Astrocyte (in vitro differentiated cells and primary cell): ENCODE data around the gene STC2. TPM values are rescaled to one million over a fixed set of nuclear protein-coding genes. Genes with fewer than 3 reads are reported as not detected.

ENCODE experiments used
- DNase-seq: peaks from one replicate; pipeline ENCODE4 v3.0.0-alpha.2; 2010; ENCODE audit warnings: low read depth
- FAIRE-seq: peaks from 2 replicates; lab custom pipeline; 2011; peaks lifted over from hg19 to GRCh38; lab: Jason Lieb, UNC
- H2AFZ ChIP-seq: 2 replicates; pipeline ENCODE4 v1.6.0; 2012; ENCODE audit warnings: low read depth, low read length, inconsistent platforms
- H3K27ac ChIP-seq: 2 replicates; pipeline ENCODE4 v1.5.1; 2011; ENCODE audit warnings: low read depth, low read length, inconsistent platforms
- H3K27me3 ChIP-seq: 2 replicates; pipeline ENCODE4 v1.6.0; 2011; ENCODE audit warnings: low read length, inconsistent platforms; ENCODE audit not compliant: insufficient read depth
- H3K36me3 ChIP-seq: 2 replicates; pipeline ENCODE4 v1.5.1; 2011; ENCODE audit warnings: low read length, inconsistent platforms; ENCODE audit not compliant: insufficient read depth
- H3K4me1 ChIP-seq: 2 replicates; pipeline ENCODE4 v1.5.1; 2011; ENCODE audit warnings: low read length, inconsistent platforms; ENCODE audit not compliant: insufficient read depth
- H3K4me2 ChIP-seq: 2 replicates; pipeline ENCODE4 v1.6.0; 2012; ENCODE audit warnings: low read length, inconsistent platforms
- H3K4me3 ChIP-seq: 2 replicates; pipeline ENCODE4 v1.5.1; 2011; ENCODE audit warnings: low read depth, mild to moderate bottlenecking, low read length, inconsistent platforms; ENCODE audit not compliant: insufficient read depth
- H3K79me2 ChIP-seq: 2 replicates; pipeline ENCODE4 v1.6.0; 2012; ENCODE audit warnings: mild to moderate bottlenecking, low read length, inconsistent platforms; ENCODE audit not compliant: insufficient read depth
- H3K9ac ChIP-seq: 2 replicates; pipeline ENCODE4 v1.6.0; 2012; ENCODE audit warnings: mild to moderate bottlenecking, low read length, inconsistent platforms
- H3K9me3 ChIP-seq: 2 replicates; pipeline ENCODE4 v1.5.1; 2012; ENCODE audit warnings: low read depth, mild to moderate bottlenecking, low read length, inconsistent platforms; ENCODE audit not compliant: insufficient read depth
- H4K20me1 ChIP-seq: 2 replicates; pipeline ENCODE4 v1.6.0; 2012; ENCODE audit warnings: low read length, inconsistent platforms; ENCODE audit not compliant: insufficient read depth
- H3K27ac Mint-ChIP-seq: one replicate; pipeline ENCODE4 v1.8.0; 2021; ENCODE audit warnings: mild to moderate bottlenecking, mixed read lengths; ENCODE audit not compliant: unreplicated experiment
- H3K27me3 Mint-ChIP-seq: one replicate; pipeline ENCODE4 v1.8.0; 2021; ENCODE audit warnings: low read depth, mixed read lengths; ENCODE audit not compliant: unreplicated experiment
- H3K36me3 Mint-ChIP-seq: one replicate; pipeline ENCODE4 v1.8.0; 2021; ENCODE audit warnings: low read depth, mixed read lengths; ENCODE audit not compliant: unreplicated experiment
- H3K4me1 Mint-ChIP-seq: one replicate; pipeline ENCODE4 v1.8.0; 2021; ENCODE audit warnings: low read depth, mixed read lengths; ENCODE audit not compliant: unreplicated experiment
- H3K4me3 Mint-ChIP-seq: one replicate; pipeline ENCODE4 v1.8.0; 2021; ENCODE audit warnings: mild to moderate bottlenecking, moderate library complexity, mixed read lengths; ENCODE audit not compliant: unreplicated experiment
- H3K9me3 Mint-ChIP-seq: one replicate; pipeline ENCODE4 v1.8.0; 2021; ENCODE audit warnings: mild to moderate bottlenecking, mixed read lengths; ENCODE audit not compliant: unreplicated experiment
- CTCF ChIP-seq: IDR thresholded peaks from 2 replicates; pipeline ENCODE4 v1.5.1; 2011; ENCODE audit warnings: low read depth, mild to moderate bottlenecking, inconsistent platforms, low read length, moderate library complexity; ENCODE audit not compliant: insufficient read depth
- EZH2 ChIP-seq: IDR thresholded peaks from 2 replicates; pipeline ENCODE4 v1.6.1; 2012; ENCODE audit warnings: mild to moderate bottlenecking, low read length, inconsistent platforms; ENCODE audit not compliant: insufficient read depth
- total RNA-seq: library from RNA; stranded (reverse); gene quantifications from 2 replicates; pipeline ENCODE4 v1.2.1, GENCODE V29; 2021

Gene STC2
- total RNA-seq, 1 donor from 2014 or later: 206 TPM

- Histone ChIP-seq H3K9me3 (peaks cover 6% of the 10 kb centered on the region), H3K27me3 (no peaks in the 10 kb centered on the region), H3K27ac (no peak overlapping the region), H3K4me2 (no peak overlapping the region), H2AFZ (no peak overlapping the region), H3K9ac (no peak overlapping the region), H3K4me3 (no peak overlapping the region), H3K36me3 (no peaks in the 10 kb centered on the region), H4K20me1 (no peaks in the 10 kb centered on the region), H3K4me1 (peaks cover 30% of the 10 kb centered on the region), H3K79me2 (no peaks in the 10 kb centered on the region)
- Mint-ChIP-seq H3K4me1 (peaks cover 22% of the 10 kb centered on the region), H3K4me3 (no peak overlapping the region), H3K27ac (no peak overlapping the region), H3K27me3 (peaks cover 8% of the 10 kb centered on the region), H3K9me3 (peaks cover 8% of the 10 kb centered on the region), H3K36me3 (peaks cover 3% of the 10 kb centered on the region)
- no peak for FAIRE-seq
- no peak for TF ChIP-seq CTCF
- no peak for DNase-seq
These were observed 20.5 kb downstream of the STC2 start for GRCh38 chr5:173307695-173308094.

GRCh38 chr5:173306695-173307094, 21.5 kb downstream of the STC2 start:
- H3K4me2 ChIP-seq: no peak overlapping the region
- no peaks in the 10 kb centered on the region for H3K36me3 ChIP-seq
- no peak overlapping the region for H3K9ac ChIP-seq
- Mint-ChIP-seq H3K4me3 (no peak overlapping the region), H3K27me3 (peaks cover 5% of the 10 kb centered on the region), H3K4me1 (peaks cover 30% of the 10 kb centered on the region), H3K27ac (no peak overlapping the region), H3K9me3 (peaks cover 8% of the 10 kb centered on the region), H3K36me3 (peaks cover 3% of the 10 kb centered on the region)
- H3K4me3 ChIP-seq: no peak overlapping the region
- H3K27me3 ChIP-seq: no peaks in the 10 kb centered on the region
- DNase-seq: no peak
- peaks cover 6% of the 10 kb centered on the region for H3K9me3 ChIP-seq
- FAIRE-seq: no peak
- H3K27ac ChIP-seq: no peak overlapping the region
- no peak overlapping the region for H2AFZ ChIP-seq
- peaks cover 40% of the 10 kb centered on the region for H3K4me1 ChIP-seq
- TF ChIP-seq EZH2 (no peak), CTCF (no peak)
- H4K20me1 ChIP-seq: no peaks in the 10 kb centered on the region
- H3K79me2 ChIP-seq: no peaks in the 10 kb centered on the region

GRCh38 chr5:173304591-173304988, 23.6 kb downstream of the STC2 start:
- Histone ChIP-seq H3K9me3 (peaks cover 6% of the 10 kb centered on the region), H3K4me1 (peaks cover 31% of the 10 kb centered on the region), H3K4me2 (peak overlapping the region; percentile 38), H2AFZ (no peak overlapping the region), H3K79me2 (no peaks in the 10 kb centered on the region), H3K36me3 (no peaks in the 10 kb centered on the region), H4K20me1 (no peaks in the 10 kb centered on the region), H3K27me3 (no peaks in the 10 kb centered on the region), H3K4me3 (no peak overlapping the region), H3K27ac (no peak overlapping the region), H3K9ac (no peak overlapping the region)
- no peak for TF ChIP-seq CTCF
- no peak for TF ChIP-seq EZH2
- Mint-ChIP-seq H3K27ac (no peak overlapping the region), H3K36me3 (peaks cover 3% of the 10 kb centered on the region), H3K4me3 (no peak overlapping the region), H3K9me3 (peaks cover 8% of the 10 kb centered on the region), H3K4me1 (peaks cover 27% of the 10 kb centered on the region), H3K27me3 (no peaks in the 10 kb centered on the region)
- no peak for FAIRE-seq
- no peak for DNase-seq
